GM23248 (cell line): ENCODE measurements around the gene SYNDIG1. TPM values are rescaled to one million over a fixed set of nuclear protein-coding genes. Genes with fewer than 3 reads are reported as not detected.

Experiments used
- DNase-seq: peaks from one replicate; pipeline ENCODE4 v3.0.0-alpha.2; 2015
- H2AFZ ChIP-seq: fragments of 200-600 bp; sonication (generic); 2 replicates; pipeline ENCODE4 v1.6.1; 2016; ENCODE audit warnings: antibody characterized with exemption
- H3F3A ChIP-seq: fragments of 200-600 bp; sonication (generic); 2 replicates; pipeline ENCODE4 v1.6.1; 2016; ENCODE audit warnings: mild to moderate bottlenecking, antibody characterized with exemption, mixed run types; ENCODE audit not compliant: insufficient read depth
- H3K27ac ChIP-seq: fragments of 200-600 bp; sonication (generic); 2 replicates; pipeline ENCODE4 v1.5.1; 2016; ENCODE audit warnings: mild to moderate bottlenecking
- H3K27me3 ChIP-seq: fragments of 200-600 bp; sonication (generic); replicated peaks from 2 replicates; pipeline ENCODE4 v1.6.1; 2016; ENCODE audit warnings: mild to moderate bottlenecking; ENCODE audit not compliant: insufficient read depth
- H3K36me3 ChIP-seq: fragments of 200-600 bp; sonication (generic); 2 replicates; pipeline ENCODE4 v1.6.1; 2016; ENCODE audit warnings: low read depth, mild to moderate bottlenecking
- H3K4me1 ChIP-seq: fragments of 200-600 bp; sonication (generic); 2 replicates; pipeline ENCODE4 v1.6.1; 2016; ENCODE audit warnings: mild to moderate bottlenecking; ENCODE audit not compliant: insufficient read depth
- H3K4me2 ChIP-seq: fragments of 200-600 bp; sonication (generic); one replicate; pipeline ENCODE4 v1.6.1; 2016; ENCODE audit warnings: mild to moderate bottlenecking; ENCODE audit not compliant: unreplicated experiment
- H3K4me3 ChIP-seq: fragments of 200-600 bp; sonication (generic); 2 replicates; pipeline ENCODE4 v1.5.1; 2016; ENCODE audit warnings: mild to moderate bottlenecking
- H3K79me2 ChIP-seq: fragments of 200-600 bp; sonication (generic); 2 replicates; pipeline ENCODE4 v1.6.1; 2016; ENCODE audit warnings: mild to moderate bottlenecking; ENCODE audit not compliant: insufficient read depth
- H3K9ac ChIP-seq: fragments of 200-600 bp; sonication (generic); 2 replicates; pipeline ENCODE4 v1.6.1; 2016; ENCODE audit warnings: mild to moderate bottlenecking
- H3K9me2 ChIP-seq: fragments of 200-600 bp; sonication (generic); 2 replicates; pipeline ENCODE4 v1.6.1; 2016; ENCODE audit warnings: mixed run types, mild to moderate bottlenecking, moderate library complexity; ENCODE audit not compliant: insufficient read depth
- H3K9me3 ChIP-seq: fragments of 200-600 bp; sonication (generic); one replicate; pipeline ENCODE4 v1.6.1; 2017; ENCODE audit warnings: low read depth
- H4K20me1 ChIP-seq: fragments of 200-600 bp; sonication (generic); 2 replicates; pipeline ENCODE4 v1.6.0; 2016; ENCODE audit not compliant: insufficient read depth
- EZH2 ChIP-seq: fragments of 200-600 bp; sonication (generic); IDR thresholded peaks from 2 replicates; pipeline ENCODE4 v1.6.1; 2018; ENCODE audit warnings: antibody characterized with exemption, mild to moderate bottlenecking; ENCODE audit not compliant: insufficient read depth, poor library complexity, severe bottlenecking
- EZH2phosphoT487 ChIP-seq: fragments of 200-600 bp; sonication (generic); IDR thresholded peaks from 2 replicates; pipeline ENCODE4 v1.6.1; 2018; ENCODE audit warnings: antibody characterized with exemption, moderate library complexity, mild to moderate bottlenecking, low read depth; ENCODE audit not compliant: insufficient read depth
- WGBS, 2 experiments: methylation state at CpG; one replicate each; pipeline ENCODE4 v1.1.6; 2015 to 2017; ENCODE audit warnings: low lambda C conversion rate in 2 of 2, low coverage in 1 of 2; ENCODE audit errors: missing lambda C conversion rate in 2 of 2; 5-methylcytosine and 5-hydroxymethylcytosine counted together
- in situ Hi-C: fragments of 300-500 bp; cut with MboI; formaldehyde crosslinking; loops from 2 replicates; pipeline ENCODE4 v1.15.0; 2020
- polyA plus RNA-seq: library from polyadenylated mRNA; unstranded; fragments of >200 nt; fragmentation: Nextera tagmentation; extraction: Ambion mirVana; gene quantifications from 2 replicates; pipeline ENCODE4 v1.2.1, GENCODE V29; 2016
- total RNA-seq: library from RNA; depleted of rRNA; stranded (reverse); fragments of >200 nt; shearing (Covaris generic); gene quantifications from 2 replicates; pipeline ENCODE4 v1.2.3, GENCODE V29; 2014

Gene SYNDIG1
- total and polyA plus RNA-seq, 2 experiments from 2014 or later, result 1.6 to 2.6 TPM

GRCh38 chr20:24670341-24670872 is 201.0 kb downstream of the SYNDIG1 start:
- H2AFZ ChIP-seq, result no peak overlapping the region
- TF ChIP-seq EZH2phosphoT487, result no peak
- no peak for TF ChIP-seq EZH2
- no peak overlapping the region for H3K27ac ChIP-seq

GRCh38 chr20:24670981-24671380 is 201.6 kb downstream of the SYNDIG1 start:
- in situ Hi-C loops, result no loop called here
- no peak overlapping the region for H3K4me2 ChIP-seq
- H3K27ac ChIP-seq, result no peak overlapping the region
- H3K27me3 ChIP-seq, result no peaks in the 10 kb centered on the region
- no peak for TF ChIP-seq EZH2phosphoT487
- TF ChIP-seq EZH2, result no peak
- no peak overlapping the region for H3K9ac ChIP-seq
- H3K36me3 ChIP-seq, result no peaks in the 10 kb centered on the region
- no peak for DNase-seq
- H3K4me1 ChIP-seq, result peaks cover 22% of the 10 kb centered on the region
- no peak overlapping the region for H2AFZ ChIP-seq
- H3F3A ChIP-seq, result peaks cover 18% of the 10 kb centered on the region
- no peaks in the 10 kb centered on the region for H4K20me1 ChIP-seq
- WGBS, 2 experiments, result 98 to 99% methylated on average over 5 of the region's 5 CpGs
- H3K9me2 ChIP-seq, result no peaks in the 10 kb centered on the region
- no peaks in the 10 kb centered on the region for H3K79me2 ChIP-seq
- H3K9me3 ChIP-seq, result no peaks in the 10 kb centered on the region
- H3K4me3 ChIP-seq, result no peak overlapping the region

More at GRCh38 chr20:24670341-24670872, 201.0 kb downstream of the SYNDIG1 start:
- Histone ChIP-seq H3K36me3 (no peaks in the 10 kb centered on the region), H3K4me3 (no peak overlapping the region), H3K79me2 (no peaks in the 10 kb centered on the region), H3K9me2 (no peaks in the 10 kb centered on the region), H3K9me3 (no peaks in the 10 kb centered on the region), H3K27me3 (no peaks in the 10 kb centered on the region), H3K4me1 (peaks cover 22% of the 10 kb centered on the region), H4K20me1 (no peaks in the 10 kb centered on the region), H3K4me2 (no peak overlapping the region), H3K9ac (no peak overlapping the region), H3F3A (peaks cover 18% of the 10 kb centered on the region)
- in situ Hi-C loops, result no loop called here
- WGBS, 2 experiments, result 77 to 87% methylated on average over 9 of the region's 10 CpGs
- DNase-seq, result no peak

GRCh38 chr20:24672181-24672880 is 202.9 kb downstream of the SYNDIG1 start:
- Histone ChIP-seq H3K9ac (no peak overlapping the region), H4K20me1 (no peaks in the 10 kb centered on the region), H2AFZ (no peak overlapping the region), H3K27ac (peak overlapping the region; percentile 56), H3K4me1 (peaks cover 22% of the 10 kb centered on the region), H3K9me3 (no peaks in the 10 kb centered on the region), H3K36me3 (no peaks in the 10 kb centered on the region), H3F3A (peaks cover 18% of the 10 kb centered on the region), H3K4me3 (no peak overlapping the region), H3K79me2 (no peaks in the 10 kb centered on the region), H3K4me2 (peak overlapping the region; percentile 46), H3K9me2 (no peaks in the 10 kb centered on the region), H3K27me3 (no peaks in the 10 kb centered on the region)
- in situ Hi-C loops, result no loop called here
- DNase-seq, result no peak
- TF ChIP-seq EZH2phosphoT487, result no peak
- no peak for TF ChIP-seq EZH2
- whole genome bisulfite sequencing, 2 experiments, result 75 to 78% methylated on average over 10 of the region's 10 CpGs

GRCh38 chr20:24672886-24673677 is 203.7 kb downstream of the SYNDIG1 start:
- peak overlapping the region; percentile 78 for H3K27ac ChIP-seq
- H3K27me3 ChIP-seq, result no peaks in the 10 kb centered on the region
- H3K4me2 ChIP-seq, result peak overlapping the region; percentile 71
- DNase-seq, result peak; percentile 96
- no peaks in the 10 kb centered on the region for H3K79me2 ChIP-seq
- WGBS, 2 experiments, result 61 to 64% methylated on average over 7 of the region's 7 CpGs
- H3K36me3 ChIP-seq, result no peaks in the 10 kb centered on the region
- no peaks in the 10 kb centered on the region for H3K9me3 ChIP-seq
- H3K4me1 ChIP-seq, result peaks cover 22% of the 10 kb centered on the region
- no peak overlapping the region for H2AFZ ChIP-seq
- peak overlapping the region; percentile 47 for H3K9ac ChIP-seq
- H3F3A ChIP-seq, result peaks cover 18% of the 10 kb centered on the region
- H4K20me1 ChIP-seq, result no peaks in the 10 kb centered on the region
- no peaks in the 10 kb centered on the region for H3K9me2 ChIP-seq
- TF ChIP-seq EZH2 (no peak), EZH2phosphoT487 (no peak)
- in situ Hi-C loops, result no loop called here
- 0 out of 2 replicates have a peak overlapping the region, but pooled peaks have one; percentile 33 for H3K4me3 ChIP-seq
